HG02610 (cell line): ENCODE measurements around the gene COPS7A.
"Not testable (repeated sequence)": the region's sequence is repeated elsewhere in the genome, so short reads cannot be mapped to it uniquely, and the experiment has no call there.

Source experiments
- ATAC-seq: cut with Tn5 transposase; IDR thresholded peaks from one replicate; pipeline ENCODE4 v1.9.1; 2021; ENCODE audit warnings: mild to moderate bottlenecking, moderate library complexity; ENCODE audit not compliant: unreplicated experiment

The COPS7A gene

GRCh38 chr12:6701078-6701768 is 22.6 kb upstream of the COPS7A start:
- no peak for ATAC-seq

GRCh38 chr12:6703631-6704030 is 20.2 kb upstream of the COPS7A start:
- no peak for ATAC-seq

GRCh38 chr12:6708351-6708750 is 15.5 kb upstream of the COPS7A start:
- ATAC-seq, result not testable (repeated sequence)

- ATAC-seq, result no peak
Measured at GRCh38 chr12:6708960-6709394, 14.9 kb upstream of the COPS7A start.

GRCh38 chr12:6716031-6716873 is 7.6 kb upstream of the COPS7A start:
- ATAC-seq, result not testable (repeated sequence)

GRCh38 chr12:6716874-6717437 is 6.9 kb upstream of the COPS7A start:
- no peak for ATAC-seq

- ATAC-seq, result no peak
Measured at GRCh38 chr12:6722863-6723262, 983 bp upstream of the COPS7A start.

- peak; percentile 18 for ATAC-seq
Measured at GRCh38 chr12:6724409-6724797, 557 bp downstream of the COPS7A start.

- ATAC-seq, result no peak
Measured at GRCh38 chr12:6725350-6725749, 1.5 kb downstream of the COPS7A start.

GRCh38 chr12:6729186-6729585 is 5.3 kb downstream of the COPS7A start:
- ATAC-seq, result no peak

- ATAC-seq, result no peak
Measured at GRCh38 chr12:6730169-6730568, 6.3 kb downstream of the COPS7A start.

GRCh38 chr12:6734506-6735387 is 10.9 kb downstream of the COPS7A start:
- ATAC-seq, result no peak

- no peak for ATAC-seq
Measured at GRCh38 chr12:6735448-6736191, 11.8 kb downstream of the COPS7A start.

GRCh38 chr12:6736754-6737153 is 12.9 kb downstream of the COPS7A start:
- no peak for ATAC-seq

GRCh38 chr12:6742080-6742479 is 18.2 kb downstream of the COPS7A start:
- not testable (repeated sequence) for ATAC-seq

GRCh38 chr12:6742834-6743233 is 19.0 kb downstream of the COPS7A start:
- ATAC-seq, result no peak

- not testable (repeated sequence) for ATAC-seq
Measured at GRCh38 chr12:6743300-6743699, 19.5 kb downstream of the COPS7A start.

- ATAC-seq, result no peak
Measured at GRCh38 chr12:6745741-6746525, 22.1 kb downstream of the COPS7A start.

GRCh38 chr12:6747216-6747615 is 23.4 kb downstream of the COPS7A start:
- no peak for ATAC-seq
